GM21786 (cell line): ENCODE results near the gene CPEB2.

ENCODE experiments used
- ATAC-seq: cut with Tn5 transposase; IDR thresholded peaks from one replicate; pipeline ENCODE4 v1.9.1; 2021; ENCODE audit not compliant: unreplicated experiment

Gene CPEB2

GRCh38 chr4:15116509-15117079 lies 114.3 kb downstream of the CPEB2 start:
- no peak for ATAC-seq

DNA sequence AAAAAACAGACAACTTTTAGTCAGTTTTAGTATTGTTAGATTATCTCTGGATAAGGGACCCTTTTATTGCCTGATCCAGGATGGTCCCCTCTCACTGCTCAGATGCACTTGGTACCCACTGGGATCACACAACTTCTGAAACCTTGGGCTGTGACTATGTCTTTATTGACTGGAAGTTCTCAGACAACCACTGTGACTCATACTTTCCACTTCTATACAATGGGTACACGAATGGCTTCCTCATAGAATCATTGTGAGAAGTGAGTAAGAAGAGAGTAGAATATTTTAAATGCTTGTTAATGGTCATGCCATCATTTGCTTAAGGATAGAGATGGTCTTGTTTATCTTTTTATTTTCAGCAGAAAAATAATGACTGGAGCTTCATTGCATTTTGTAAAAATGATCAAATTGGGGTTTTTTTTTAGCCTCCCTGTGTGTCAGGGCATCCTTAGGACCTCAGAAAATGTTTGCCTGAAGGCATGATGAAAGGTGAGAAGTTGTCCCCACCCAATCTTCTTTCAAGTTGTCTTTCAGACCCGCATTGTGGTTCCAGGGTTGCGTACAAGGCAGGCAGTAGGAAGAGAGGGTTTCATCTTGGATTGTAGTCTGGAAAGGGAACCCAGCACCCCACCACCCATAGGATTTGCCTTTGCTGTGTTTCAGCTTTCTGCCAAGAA lies 115.1 kb downstream of the CPEB2 start:
- ATAC-seq = no peak

GRCh38 chr4:15118292-15118691 lies 116.0 kb downstream of the CPEB2 start:
- ATAC-seq = no peak
